DND-41 (cell line): Measurements from ENCODE around the gene PRDM5.

Experiments
- ATAC-seq: fragments of 200-7000 bp; cut with Tn5 transposase; 3 replicates; pipeline ENCODE4 v1.9.1; 2021; ENCODE audit warnings: low read depth; ENCODE audit not compliant: insufficient read depth
- DNase-seq: peaks from one replicate; pipeline ENCODE4 v3.0.0-alpha.2; 2020
- H2AFZ ChIP-seq: 2 replicates; pipeline ENCODE4 v1.6.0; 2012; ENCODE audit warnings: low read depth, low read length
- H3K27ac ChIP-seq: 2 replicates; pipeline ENCODE4 v1.5.1; 2012; ENCODE audit warnings: low read length, inconsistent platforms
- H3K27me3 ChIP-seq: fragments of 200-600 bp; sonication (generic); 2 replicates; pipeline ENCODE4 v1.6.0; 2012; ENCODE audit warnings: low read length, mild to moderate bottlenecking, inconsistent platforms; ENCODE audit not compliant: insufficient read depth, poor library complexity
- H3K36me3 ChIP-seq: 2 replicates; pipeline ENCODE4 v1.5.1; 2012; ENCODE audit warnings: low read length, inconsistent platforms; ENCODE audit not compliant: insufficient read depth
- H3K4me1 ChIP-seq: 2 replicates; pipeline ENCODE4 v1.5.1; 2012; ENCODE audit warnings: mild to moderate bottlenecking, low read length; ENCODE audit not compliant: insufficient read depth
- H3K4me2 ChIP-seq: 2 replicates; pipeline ENCODE4 v1.6.0; 2012; ENCODE audit warnings: mild to moderate bottlenecking, moderate library complexity, low read length, inconsistent platforms; ENCODE audit not compliant: insufficient read depth
- H3K4me3 ChIP-seq, 2 experiments: fragments of 200-600 bp in 1 of 2; shearing (Covaris generic) in 1 of 2; 2 replicates each; pipeline ENCODE4 v1.5.1; 2012 to 2016; ENCODE audit warnings: inconsistent platforms in 2 of 2, low read length in 2 of 2, mild to moderate bottlenecking in 2 of 2, low read depth in 1 of 2, moderate library complexity in 1 of 2
- H3K79me2 ChIP-seq: 2 replicates; pipeline ENCODE4 v1.6.0; 2012; ENCODE audit warnings: low read length, inconsistent platforms; ENCODE audit not compliant: insufficient read depth
- H3K9ac ChIP-seq: 2 replicates; pipeline ENCODE4 v1.6.0; 2012; ENCODE audit warnings: low read depth, mild to moderate bottlenecking, inconsistent platforms, low read length, moderate library complexity
- H3K9me3 ChIP-seq: 2 replicates; pipeline ENCODE4 v1.5.1; 2012; ENCODE audit warnings: low read length, moderate library complexity, mild to moderate bottlenecking, inconsistent platforms; ENCODE audit not compliant: insufficient read depth, severe bottlenecking
- H4K20me1 ChIP-seq: 2 replicates; pipeline ENCODE4 v1.6.0; 2012; ENCODE audit warnings: low read length; ENCODE audit not compliant: insufficient read depth
- EZH2 ChIP-seq: IDR thresholded peaks from 3 replicates; pipeline ENCODE4 v1.6.1; 2012; ENCODE audit warnings: borderline replicate concordance, low read depth, mild to moderate bottlenecking, moderate library complexity, low read length, inconsistent platforms; ENCODE audit not compliant: severe bottlenecking
- TF ChIP-seq, protein P1 (sequence below): IDR thresholded peaks from 2 replicates; pipeline ENCODE4 v1.5.1; 2012; ENCODE audit warnings: borderline replicate concordance, low read length, moderate library complexity, mild to moderate bottlenecking; ENCODE audit not compliant: poor library complexity, severe bottlenecking; ENCODE audit errors: extremely low read depth

Gene PRDM5

DNA sequence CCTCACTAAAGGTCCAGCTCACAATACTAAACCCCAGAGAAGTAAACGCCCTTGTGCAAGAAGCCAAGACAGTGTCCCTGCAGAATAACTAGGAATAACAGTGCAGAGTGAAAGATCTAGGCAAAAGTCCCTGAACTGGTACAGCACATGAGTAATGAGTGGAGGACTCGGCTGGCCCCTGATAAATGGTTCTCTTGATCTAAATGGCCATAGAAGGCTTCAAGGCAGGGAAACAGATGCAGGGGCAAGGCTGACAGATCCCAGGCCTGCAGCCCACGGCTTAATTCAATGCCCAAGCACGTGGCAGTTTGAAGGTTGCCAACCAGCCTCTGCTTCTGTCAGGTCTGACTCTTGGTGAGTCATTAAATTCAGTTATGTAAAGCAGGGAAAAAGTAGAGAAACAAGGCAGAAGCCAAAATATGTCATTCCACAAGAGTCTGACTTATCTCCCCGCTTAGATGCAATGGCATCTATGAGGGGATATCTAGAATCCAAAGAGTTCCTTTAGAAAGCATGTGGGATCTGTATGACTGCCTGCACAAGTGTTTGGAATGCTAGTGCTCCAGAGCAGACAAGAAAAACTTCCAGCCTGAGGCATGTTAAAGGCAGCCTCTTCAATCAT is 121.3 kb downstream of the PRDM5 start:
- no peak overlapping the region for H3K4me3 ChIP-seq
- no peak overlapping the region for H3K4me2 ChIP-seq
- H3K27ac ChIP-seq = no peak overlapping the region

DNA sequence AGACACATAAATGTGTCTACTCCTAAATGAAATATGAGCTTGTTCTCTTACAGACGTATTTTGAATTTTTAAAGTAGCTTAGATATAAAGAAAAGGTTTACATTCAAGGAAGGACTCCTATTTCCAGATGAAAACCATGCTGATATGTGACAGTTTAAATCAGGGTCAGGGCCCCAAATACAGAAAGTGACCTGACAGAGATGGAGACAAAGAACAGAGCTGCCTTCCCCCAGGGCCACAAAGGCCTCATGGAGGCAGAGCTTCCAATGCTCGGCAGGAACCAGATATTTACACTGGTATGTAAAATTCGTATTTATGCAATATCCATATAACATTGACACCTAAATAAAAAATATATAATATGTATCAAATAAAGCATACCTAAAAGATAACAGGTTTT is 124.0 kb downstream of the PRDM5 start:
- Histone ChIP-seq H3K27ac (no peak overlapping the region), H3K36me3 (no peaks in the 10 kb centered on the region), H3K79me2 (no peaks in the 10 kb centered on the region), H3K9ac (no peak overlapping the region), H3K9me3 (no peaks in the 10 kb centered on the region), H2AFZ (no peak overlapping the region), H3K4me2 (no peak overlapping the region), H4K20me1 (no peaks in the 10 kb centered on the region), H3K27me3 (no peaks in the 10 kb centered on the region), H3K4me3 (no peak overlapping the region), H3K4me1 (no peaks in the 10 kb centered on the region)
- TF ChIP-seq EZH2 = no peak
- TF ChIP-seq, protein P1, sequence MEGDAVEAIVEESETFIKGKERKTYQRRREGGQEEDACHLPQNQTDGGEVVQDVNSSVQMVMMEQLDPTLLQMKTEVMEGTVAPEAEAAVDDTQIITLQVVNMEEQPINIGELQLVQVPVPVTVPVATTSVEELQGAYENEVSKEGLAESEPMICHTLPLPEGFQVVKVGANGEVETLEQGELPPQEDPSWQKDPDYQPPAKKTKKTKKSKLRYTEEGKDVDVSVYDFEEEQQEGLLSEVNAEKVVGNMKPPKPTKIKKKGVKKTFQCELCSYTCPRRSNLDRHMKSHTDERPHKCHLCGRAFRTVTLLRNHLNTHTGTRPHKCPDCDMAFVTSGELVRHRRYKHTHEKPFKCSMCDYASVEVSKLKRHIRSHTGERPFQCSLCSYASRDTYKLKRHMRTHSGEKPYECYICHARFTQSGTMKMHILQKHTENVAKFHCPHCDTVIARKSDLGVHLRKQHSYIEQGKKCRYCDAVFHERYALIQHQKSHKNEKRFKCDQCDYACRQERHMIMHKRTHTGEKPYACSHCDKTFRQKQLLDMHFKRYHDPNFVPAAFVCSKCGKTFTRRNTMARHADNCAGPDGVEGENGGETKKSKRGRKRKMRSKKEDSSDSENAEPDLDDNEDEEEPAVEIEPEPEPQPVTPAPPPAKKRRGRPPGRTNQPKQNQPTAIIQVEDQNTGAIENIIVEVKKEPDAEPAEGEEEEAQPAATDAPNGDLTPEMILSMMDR = no peak
- ATAC-seq (no peak), DNase-seq (no peak)

More for the DNA sequence above, 121.3 kb downstream of the PRDM5 start:
- ATAC-seq (no peak), DNase-seq (no peak)
- Histone ChIP-seq H2AFZ (no peak overlapping the region), H3K27me3 (no peaks in the 10 kb centered on the region), H3K79me2 (no peaks in the 10 kb centered on the region), H3K36me3 (no peaks in the 10 kb centered on the region), H4K20me1 (no peaks in the 10 kb centered on the region), H3K4me1 (no peaks in the 10 kb centered on the region), H3K9ac (no peak overlapping the region), H3K9me3 (no peaks in the 10 kb centered on the region)
- no peak for TF ChIP-seq EZH2
- TF ChIP-seq, protein P1 = no peak

DNA sequence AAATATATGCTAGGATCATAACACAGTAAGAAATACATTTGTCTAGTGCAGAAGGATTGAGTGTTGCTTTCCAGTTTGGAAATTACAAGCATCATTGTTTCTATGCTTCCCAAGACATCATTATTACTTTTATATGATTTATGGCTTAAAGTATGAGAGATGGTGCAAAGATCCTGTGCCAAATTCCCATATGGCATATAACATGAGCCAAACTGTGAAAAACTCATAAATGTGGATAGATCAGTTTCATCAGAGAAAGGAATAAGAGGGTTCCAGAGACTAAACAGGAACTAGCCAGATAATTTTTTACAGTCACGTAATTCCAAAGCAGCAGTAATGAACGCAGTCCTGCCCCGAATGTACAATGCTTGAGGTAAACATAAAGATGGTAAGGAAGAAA is 126.3 kb downstream of the PRDM5 start:
- ATAC-seq = no peak

More for the DNA sequence above, 126.3 kb downstream of the PRDM5 start:
- Histone ChIP-seq H3K9me3 (no peaks in the 10 kb centered on the region), H3K4me2 (no peak overlapping the region), H4K20me1 (no peaks in the 10 kb centered on the region), H3K4me3 (no peak overlapping the region), H2AFZ (no peak overlapping the region), H3K36me3 (no peaks in the 10 kb centered on the region), H3K27me3 (no peaks in the 10 kb centered on the region), H3K9ac (no peak overlapping the region), H3K4me1 (no peaks in the 10 kb centered on the region), H3K79me2 (no peaks in the 10 kb centered on the region), H3K27ac (no peak overlapping the region)
- no peak for DNase-seq
- TF ChIP-seq, protein P1 = no peak
- TF ChIP-seq EZH2 = no peak
